Measurements from ENCODE around the gene CYBB.
"Not testable (repeated sequence)": the region's sequence is repeated elsewhere in the genome, so short reads cannot be mapped to it uniquely, and the experiment has no call there.

The CYBB gene

DNA sequence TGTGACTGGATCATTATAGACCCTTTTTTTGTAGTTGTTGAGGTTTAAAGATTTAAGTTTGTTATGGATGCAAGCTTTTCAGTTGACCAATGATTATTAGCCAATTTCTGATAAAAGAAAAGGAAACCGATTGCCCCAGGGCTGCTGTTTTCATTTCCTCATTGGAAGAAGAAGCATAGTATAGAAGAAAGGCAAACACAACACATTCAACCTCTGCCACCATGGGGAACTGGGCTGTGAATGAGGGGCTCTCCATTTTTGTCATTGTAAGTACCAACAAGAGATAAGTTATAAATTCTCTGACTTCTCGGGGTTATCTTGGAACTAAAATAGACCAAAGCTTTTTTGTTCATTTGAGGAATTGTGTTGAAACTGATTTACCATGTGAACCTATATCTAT, at the start of gene CYBB:
Gene CYBB, plus strand, starts transcription at position 203 of the 400 bp plus-strand sequence. Its CDS starts 19 bp downstream, at position 222.
- in situ Hi-C loops (cut with HindIII; ENCODE audit: low pct_ligation_motif_present, low pct_unique_long_range_greater_than_20kb, low sequenced_read_pairs) = no loop called here
- no peak for DNase-seq

DNA sequence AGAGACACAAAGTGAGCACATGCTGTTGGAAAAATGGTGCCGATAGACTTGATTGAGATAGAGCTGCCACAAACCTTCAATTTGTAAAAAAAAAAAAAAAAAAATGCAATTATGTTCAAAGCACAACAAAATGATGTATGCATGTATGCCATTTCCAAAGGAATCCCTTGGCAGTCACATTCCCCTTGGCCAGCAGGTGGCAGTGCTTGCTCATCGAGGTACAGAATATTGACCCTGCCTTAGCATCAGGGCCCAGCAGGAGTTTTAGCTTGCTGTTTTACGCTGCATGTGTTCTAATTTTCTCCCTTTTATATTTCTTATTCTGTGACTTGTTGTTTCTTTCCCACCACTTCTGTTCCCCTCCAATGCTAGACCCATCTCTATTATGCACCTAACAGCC, 34.5 kb upstream of the CYBB start:
- in situ Hi-C loops (cut with HindIII; ENCODE audit: low pct_ligation_motif_present, low pct_unique_long_range_greater_than_20kb, low sequenced_read_pairs) = no loop called here
- peak; percentile 38 for DNase-seq

DNA sequence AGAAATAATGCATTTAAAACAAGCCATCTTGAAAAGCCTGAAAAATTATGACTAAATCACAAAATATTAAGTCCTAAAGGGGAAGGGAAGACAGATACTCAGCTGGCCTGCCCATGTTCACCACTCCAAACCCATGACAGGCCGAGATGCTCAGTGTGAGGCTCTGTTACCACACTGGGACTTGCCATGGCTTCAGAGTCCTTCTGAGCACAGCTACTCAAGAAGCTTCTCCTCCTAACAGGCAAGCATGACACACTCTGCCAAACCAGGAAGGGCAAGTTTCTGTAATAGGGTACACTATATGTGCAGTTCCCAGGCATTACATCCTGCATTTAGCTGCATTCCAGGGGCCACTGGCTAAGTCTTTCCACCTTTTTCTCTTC, 34.0 kb upstream of the CYBB start:
- DNase-seq = no peak
- in situ Hi-C loops (cut with HindIII; ENCODE audit: low pct_ligation_motif_present, low pct_unique_long_range_greater_than_20kb, low sequenced_read_pairs) = no loop called here

DNA sequence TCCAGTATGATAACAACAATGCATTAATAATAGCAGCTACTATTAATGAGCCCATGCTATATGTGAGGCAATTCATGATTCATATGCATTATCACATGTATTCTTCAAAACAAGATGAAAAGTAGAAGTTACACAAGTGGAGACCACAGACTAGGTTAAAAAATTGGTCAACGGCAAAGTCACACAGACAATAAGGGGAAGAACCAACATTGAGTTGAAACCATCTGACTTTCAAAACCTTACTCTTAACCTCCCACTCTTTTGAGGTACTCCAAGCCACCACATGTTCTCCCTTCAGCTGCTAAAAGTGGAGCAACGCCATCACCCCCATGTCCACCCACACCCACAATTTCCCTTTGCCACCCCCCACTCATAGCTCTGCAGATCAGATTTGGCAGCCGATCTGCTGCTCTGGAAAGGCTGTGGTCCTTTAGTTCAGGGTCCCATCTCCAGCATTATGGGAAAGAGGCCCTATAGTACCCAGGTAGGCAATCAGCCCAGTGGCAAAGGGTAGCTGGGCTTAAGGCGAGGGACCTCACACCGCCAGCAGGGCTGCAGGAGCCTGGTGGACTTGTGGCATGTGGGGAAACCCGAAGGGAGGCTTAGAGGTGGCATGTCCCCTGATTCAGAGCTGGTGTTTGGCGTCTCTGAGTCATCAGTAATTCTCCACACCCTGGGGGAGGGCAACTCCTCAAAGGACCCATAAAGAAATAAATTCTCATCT, 33.5 kb upstream of the CYBB start:
- no peak for DNase-seq
- in situ Hi-C loops (cut with HindIII; ENCODE audit: low pct_ligation_motif_present, low pct_unique_long_range_greater_than_20kb, low sequenced_read_pairs) = no loop called here

DNA sequence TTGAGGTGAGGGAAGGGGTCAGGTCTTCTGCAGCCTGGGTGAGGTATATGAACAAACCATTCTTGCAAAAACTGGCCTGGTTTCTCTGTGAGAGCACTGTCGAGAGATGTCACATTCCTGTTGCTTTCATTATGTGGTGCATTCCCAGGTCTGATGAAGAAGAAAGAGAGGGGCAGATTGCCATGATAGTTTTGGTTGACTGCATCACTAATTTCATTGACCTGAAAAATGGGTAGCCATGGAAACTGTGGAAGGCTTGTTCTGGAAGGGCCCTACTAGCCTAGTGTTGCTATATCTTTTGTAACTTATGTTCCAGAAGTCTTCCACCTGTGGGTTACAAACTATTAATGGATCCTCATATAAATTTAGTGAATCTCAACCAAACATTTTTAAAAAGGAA, 32.9 kb upstream of the CYBB start:
- in situ Hi-C loops (cut with HindIII; ENCODE audit: low pct_ligation_motif_present, low pct_unique_long_range_greater_than_20kb, low sequenced_read_pairs) = no loop called here
- DNase-seq = no peak

DNA sequence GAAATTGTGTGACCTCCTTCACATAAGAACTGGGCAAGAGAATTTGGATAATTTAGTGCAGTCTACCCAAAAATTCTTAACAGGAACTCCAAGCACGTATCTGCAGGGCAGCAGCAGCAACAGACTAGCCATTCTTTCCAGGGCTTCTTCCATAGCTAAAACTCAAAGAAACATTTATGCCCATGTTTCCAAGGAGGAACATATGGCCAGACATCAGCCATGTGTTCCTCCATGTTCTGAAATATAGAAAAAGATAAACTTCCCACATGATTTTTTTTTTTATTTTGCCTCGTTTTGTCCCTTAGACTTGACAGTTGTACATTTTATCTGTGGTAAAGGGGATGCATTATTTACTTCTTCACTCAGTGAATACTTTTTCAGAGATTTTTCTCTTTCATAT, 27.6 kb upstream of the CYBB start:
- in situ Hi-C loops (cut with HindIII; ENCODE audit: low pct_ligation_motif_present, low pct_unique_long_range_greater_than_20kb, low sequenced_read_pairs) = no loop called here
- no peak for DNase-seq

DNA sequence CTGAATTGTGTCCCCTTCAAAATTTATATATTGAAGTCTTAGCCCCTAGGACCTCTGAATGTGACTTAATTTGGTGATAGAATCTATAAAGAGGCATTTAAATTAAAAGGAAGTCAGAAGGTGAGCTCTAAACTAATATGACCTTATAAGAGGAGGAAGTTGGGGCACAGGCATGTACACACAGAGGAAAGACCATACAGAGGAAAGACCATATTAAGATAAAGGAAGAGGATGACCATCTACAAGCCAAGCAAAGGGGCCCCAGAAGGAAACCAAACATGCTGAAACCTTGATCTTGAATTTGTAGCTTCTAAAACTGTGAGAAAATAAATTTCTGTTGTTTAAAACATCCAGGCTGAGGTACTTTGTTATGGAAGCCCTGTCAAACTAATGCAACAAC, 26.9 kb upstream of the CYBB start:
- in situ Hi-C loops (cut with HindIII; ENCODE audit: low pct_ligation_motif_present, low pct_unique_long_range_greater_than_20kb, low sequenced_read_pairs) = no loop called here
- DNase-seq = no peak

DNA sequence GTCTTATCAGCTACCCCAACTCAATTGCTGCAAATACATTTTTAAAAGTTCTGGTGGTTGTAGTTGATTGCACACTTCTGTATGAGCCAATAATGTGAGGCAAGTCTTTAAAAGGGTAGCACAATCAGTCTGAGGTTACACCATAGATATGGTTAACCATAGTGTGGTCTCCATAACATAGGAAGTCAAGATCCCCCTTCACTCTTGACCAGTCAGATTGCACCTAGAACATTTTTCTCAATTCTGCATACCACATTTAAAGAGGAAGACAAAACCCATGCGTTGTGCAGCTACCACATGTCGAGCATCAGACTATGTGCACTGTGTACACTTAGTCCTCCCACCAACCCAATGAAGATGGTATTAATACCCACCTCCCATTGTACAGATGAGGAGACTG, 26.5 kb upstream of the CYBB start:
- in situ Hi-C loops (cut with HindIII; ENCODE audit: low pct_ligation_motif_present, low pct_unique_long_range_greater_than_20kb, low sequenced_read_pairs) = no loop called here
- DNase-seq = no peak

DNA sequence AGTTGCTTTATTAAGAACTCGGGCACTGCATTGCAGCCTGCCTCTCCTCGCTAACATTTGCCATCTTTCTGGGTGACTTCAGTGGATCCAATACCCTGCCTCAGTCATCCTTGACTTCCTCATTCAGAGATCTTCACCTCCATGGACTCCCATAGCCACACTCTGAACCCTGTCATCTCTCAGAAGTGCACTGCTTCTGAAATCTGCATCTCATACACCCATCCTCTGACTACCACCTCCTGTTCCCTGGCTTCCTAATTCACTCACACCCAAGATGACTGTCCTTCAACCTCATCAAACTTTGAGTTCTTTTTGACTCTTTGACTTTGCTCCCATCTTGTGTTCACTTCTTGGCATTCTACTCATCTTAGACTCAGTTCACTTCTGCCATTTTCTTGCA, 25.3 kb upstream of the CYBB start:
- in situ Hi-C loops (cut with HindIII; ENCODE audit: low pct_ligation_motif_present, low pct_unique_long_range_greater_than_20kb, low sequenced_read_pairs) = no loop called here
- DNase-seq = no peak

DNA sequence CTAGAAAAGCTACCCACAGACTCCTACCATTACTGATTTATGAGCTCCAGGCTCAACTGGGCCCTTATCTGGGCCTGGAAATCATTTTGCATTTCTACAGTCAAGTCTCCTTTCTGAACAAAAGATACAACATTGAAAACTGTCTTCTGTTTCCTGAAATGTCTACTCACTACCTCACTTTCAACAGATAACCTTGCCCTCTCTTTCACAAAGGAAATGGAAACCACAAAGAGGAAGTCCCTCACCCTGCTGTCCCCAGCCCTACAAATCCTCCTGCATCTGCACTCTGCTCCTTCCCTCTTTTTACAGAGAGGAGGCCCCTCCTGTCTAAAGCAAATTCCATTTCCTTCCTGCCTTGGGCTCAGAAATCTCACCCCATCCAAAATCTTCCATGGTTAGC, 24.8 kb upstream of the CYBB start:
- in situ Hi-C loops (cut with HindIII; ENCODE audit: low pct_ligation_motif_present, low pct_unique_long_range_greater_than_20kb, low sequenced_read_pairs) = no loop called here
- DNase-seq = no peak

DNA sequence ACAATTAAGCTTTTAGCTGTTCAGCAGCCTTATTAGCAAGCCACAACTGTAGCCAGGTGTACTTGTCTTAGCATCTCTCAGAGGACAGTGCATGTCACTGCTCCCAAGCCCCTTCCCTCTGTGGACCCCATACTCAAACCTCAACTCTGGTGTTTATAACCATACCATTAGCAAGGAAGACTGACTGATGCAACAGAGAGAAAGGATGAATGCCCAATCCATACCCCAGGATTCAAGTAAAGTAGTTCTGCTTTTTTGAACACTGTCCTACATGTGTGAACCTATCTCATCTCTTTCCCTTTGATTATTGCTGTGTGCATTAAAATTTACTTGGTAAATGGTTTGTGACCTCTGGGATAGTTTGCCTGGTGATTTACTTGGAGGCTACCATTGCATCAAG, 22.8 kb upstream of the CYBB start:
- in situ Hi-C loops (cut with HindIII; ENCODE audit: low pct_ligation_motif_present, low pct_unique_long_range_greater_than_20kb, low sequenced_read_pairs) = no loop called here
- DNase-seq = no peak

DNA sequence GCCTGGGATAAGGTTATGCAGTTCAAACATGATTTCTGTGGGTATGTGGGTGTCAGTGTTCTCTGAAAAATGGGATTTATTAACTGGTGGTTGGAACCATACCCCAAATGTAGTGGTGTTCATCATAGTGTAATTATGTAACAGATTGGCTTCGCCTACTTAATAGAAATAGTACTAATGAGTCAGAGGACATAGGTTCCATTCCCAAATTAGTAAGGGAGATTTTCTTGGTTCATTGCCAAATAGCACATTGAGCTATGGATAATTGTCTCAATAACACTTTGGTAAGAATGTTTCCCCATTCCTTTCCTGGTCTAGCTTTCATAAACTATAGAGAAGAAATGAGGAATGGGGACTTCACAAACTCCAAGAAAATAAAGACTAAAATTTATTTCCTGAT, 20.5 kb upstream of the CYBB start:
- in situ Hi-C loops (cut with HindIII; ENCODE audit: low pct_ligation_motif_present, low pct_unique_long_range_greater_than_20kb, low sequenced_read_pairs) = no loop called here
- DNase-seq = no peak

DNA sequence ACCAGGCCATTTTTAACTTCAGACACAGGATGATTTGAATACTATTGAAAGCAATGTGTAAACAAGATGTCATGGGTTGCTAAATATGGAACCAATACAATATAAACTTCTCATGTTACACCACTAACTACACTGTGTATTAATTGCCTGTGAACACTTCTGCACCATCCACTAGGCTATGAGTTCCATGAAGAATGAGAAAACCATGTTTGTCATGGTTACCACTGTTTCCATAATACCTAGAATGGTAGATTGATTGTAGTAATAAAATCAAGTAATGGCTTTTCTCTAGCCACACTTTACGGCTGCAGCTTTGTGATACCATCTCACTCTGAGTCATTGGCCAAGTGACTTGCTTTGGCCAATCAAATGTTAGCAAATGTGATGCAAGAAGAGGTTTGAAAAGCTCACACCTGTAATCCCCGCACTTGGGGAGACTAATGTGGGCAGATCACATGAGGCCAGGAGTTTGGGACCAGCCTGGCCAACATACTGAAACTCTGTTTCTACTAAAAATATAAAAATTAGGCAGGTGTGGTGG, 19.9 kb upstream of the CYBB start:
- DNase-seq = no peak
- in situ Hi-C loops (cut with HindIII; ENCODE audit: low pct_ligation_motif_present, low pct_unique_long_range_greater_than_20kb, low sequenced_read_pairs) = no loop called here

DNA sequence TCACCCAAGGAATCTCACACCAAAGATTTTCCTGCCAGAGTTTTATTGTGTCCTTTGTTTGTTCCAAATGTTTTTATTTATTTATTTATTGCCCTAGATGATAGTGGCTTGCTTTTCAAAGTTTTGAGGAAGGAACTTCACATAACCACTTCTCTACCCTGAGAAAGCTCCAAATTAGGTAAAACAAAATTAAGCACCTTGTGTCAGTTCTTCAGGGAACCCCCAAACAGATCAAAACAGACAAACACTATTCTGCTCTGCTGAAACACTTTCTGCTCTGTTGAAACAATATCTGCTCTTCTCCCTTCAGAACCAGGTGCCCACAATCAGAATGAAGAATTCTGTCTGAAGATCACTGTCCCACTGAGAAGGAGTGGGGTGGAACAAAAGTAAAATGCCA, 16.5 kb upstream of the CYBB start:
- no peak for DNase-seq
- in situ Hi-C loops (cut with HindIII; ENCODE audit: low pct_ligation_motif_present, low pct_unique_long_range_greater_than_20kb, low sequenced_read_pairs) = no loop called here

DNA sequence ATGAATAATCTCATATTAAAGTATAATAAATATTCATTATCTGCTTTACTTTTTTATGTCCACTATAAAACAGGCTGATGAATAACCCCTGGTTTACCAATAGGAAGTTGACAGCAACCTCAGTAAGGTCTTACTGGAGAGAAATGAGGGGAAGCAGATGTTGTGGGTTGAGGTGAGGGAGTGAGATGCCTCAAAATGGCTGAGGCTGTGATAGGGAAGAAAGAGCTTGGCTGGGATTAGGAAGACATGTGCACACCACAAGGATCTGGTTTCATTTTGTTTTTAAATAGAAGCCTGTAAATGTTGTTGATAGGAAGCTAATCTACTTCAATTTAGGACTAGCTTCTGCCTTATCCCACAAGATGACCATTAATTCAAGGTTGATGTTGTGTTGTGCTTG, 14.4 kb upstream of the CYBB start:
- no peak for DNase-seq
- in situ Hi-C loops (cut with HindIII; ENCODE audit: low pct_ligation_motif_present, low pct_unique_long_range_greater_than_20kb, low sequenced_read_pairs) = no loop called here

DNA sequence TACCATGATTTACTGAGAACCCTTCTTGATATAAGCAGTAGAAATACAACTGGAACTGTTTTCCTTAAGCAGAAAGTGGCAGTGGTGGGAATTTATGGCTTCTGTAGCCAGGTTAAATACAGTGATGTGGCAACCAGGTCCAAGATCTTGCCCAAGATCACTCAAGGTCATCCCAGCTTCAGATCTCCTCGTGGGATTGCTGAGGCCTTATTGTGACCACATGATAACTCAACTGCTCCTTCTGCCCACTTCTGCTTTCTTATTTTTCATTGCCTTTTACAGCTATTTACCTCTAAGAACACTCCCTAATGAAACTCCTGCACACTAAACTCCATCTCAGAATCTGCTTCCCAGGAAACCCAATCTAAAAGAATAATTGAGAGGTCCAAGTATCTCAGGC, 12.4 kb upstream of the CYBB start:
- no peak for DNase-seq
- in situ Hi-C loops (cut with HindIII; ENCODE audit: low pct_ligation_motif_present, low pct_unique_long_range_greater_than_20kb, low sequenced_read_pairs) = no loop called here

DNA sequence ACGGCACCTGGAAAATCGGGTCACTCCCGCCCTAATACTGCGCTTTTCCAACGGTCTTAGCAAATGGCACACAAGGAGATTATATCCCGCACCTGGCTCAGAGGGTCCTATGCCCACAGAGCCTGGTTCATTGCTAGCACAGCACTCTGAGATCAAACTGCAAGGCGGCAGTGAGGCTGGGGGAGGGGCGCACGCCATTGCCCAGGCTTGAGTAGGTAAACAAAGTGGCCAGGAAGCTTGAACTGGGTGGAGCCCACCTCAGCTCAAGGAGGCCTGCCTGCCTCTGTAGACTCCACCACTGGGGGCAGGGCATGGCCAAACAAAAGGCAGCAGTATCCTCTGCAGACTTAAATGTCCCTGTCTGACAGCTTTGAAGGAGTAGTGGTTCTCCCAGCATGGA, 11.0 kb upstream of the CYBB start:
- in situ Hi-C loops (cut with HindIII; ENCODE audit: low pct_ligation_motif_present, low pct_unique_long_range_greater_than_20kb, low sequenced_read_pairs) = not testable (repeated sequence)

DNA sequence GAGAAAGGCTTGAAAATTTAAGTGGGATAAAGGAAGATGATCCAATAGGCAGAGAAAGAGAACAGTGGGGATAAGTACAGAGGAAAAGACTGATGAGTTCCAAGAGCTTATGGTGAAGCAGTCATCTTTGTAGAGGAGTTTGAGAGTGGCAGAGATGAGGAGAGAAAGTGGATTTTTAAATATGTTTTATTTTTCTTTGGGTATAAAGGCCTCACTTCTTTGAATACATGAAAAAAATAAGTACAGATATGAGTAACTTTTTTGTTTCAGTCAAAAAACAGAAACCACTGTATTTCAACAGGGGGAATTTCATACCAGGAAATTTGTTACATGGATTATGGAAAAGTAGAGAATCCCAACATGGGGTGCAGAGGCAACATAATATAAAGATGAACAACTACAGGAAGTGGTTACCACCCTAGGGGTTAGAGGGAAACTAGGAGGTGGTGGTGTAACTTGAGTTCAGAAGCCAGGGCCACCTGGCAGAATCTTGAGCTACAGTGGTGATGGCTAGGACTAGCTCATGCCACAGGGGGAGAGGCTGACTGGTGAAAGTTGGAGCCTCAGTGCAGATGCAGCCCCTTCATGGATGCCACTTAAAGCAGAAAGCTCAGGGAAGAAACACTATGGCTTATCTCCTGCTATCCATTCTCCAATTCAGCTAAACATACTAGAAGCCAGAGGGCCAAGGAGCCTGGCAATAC, 3.4 kb upstream of the CYBB start:
- in situ Hi-C loops (cut with HindIII; ENCODE audit: low pct_ligation_motif_present, low pct_unique_long_range_greater_than_20kb, low sequenced_read_pairs) = no loop called here
- DNase-seq = no peak

More for the DNA sequence above, 11.0 kb upstream of the CYBB start:
- DNase-seq = not testable (repeated sequence)

DNA sequence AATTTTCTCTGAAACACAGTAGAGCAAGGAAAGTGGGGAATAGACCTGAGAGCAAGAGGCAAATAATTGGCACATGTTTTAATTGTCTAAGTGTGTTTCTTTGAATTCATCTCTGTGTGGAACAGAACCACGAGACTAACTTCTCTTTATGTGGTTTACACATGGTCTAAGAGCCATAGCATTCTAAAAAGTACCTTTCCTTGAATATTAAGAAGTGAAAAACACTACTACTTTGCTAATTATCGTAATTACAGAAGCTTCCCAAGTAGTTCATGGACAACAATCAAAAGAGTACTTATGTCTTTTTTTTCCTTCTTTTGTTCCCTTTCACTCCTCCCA, 2.9 kb upstream of the CYBB start:
- DNase-seq = no peak
- in situ Hi-C loops (cut with HindIII; ENCODE audit: low pct_ligation_motif_present, low pct_unique_long_range_greater_than_20kb, low sequenced_read_pairs) = no loop called here

DNA sequence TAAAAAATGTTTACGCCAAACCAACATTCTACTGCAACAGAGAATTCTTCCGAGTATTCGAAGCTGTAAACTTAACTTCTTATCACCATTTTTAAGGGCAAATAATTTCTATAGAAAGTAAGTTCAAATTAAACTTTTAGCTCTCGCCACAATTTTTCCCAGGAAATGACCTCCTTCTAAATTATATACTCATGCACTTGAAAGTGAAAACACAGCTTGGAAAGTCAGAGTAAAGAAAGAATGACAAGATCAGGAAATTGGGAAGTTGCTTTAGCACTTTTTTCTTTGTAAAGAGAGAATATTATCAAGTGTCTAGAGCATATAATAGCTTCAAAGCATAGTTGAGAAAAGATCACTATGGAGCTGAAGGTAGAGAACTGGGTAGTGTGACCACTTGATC, 1.2 kb downstream of the CYBB start:
- in situ Hi-C loops (cut with HindIII; ENCODE audit: low pct_ligation_motif_present, low pct_unique_long_range_greater_than_20kb, low sequenced_read_pairs) = no loop called here
- DNase-seq = no peak

Data from ACHN (cell line).